Measurements from ENCODE around the gene PSG11.
"Not testable (repeated sequence)": the region's sequence is repeated elsewhere in the genome, so short reads cannot be mapped to it uniquely, and the experiment has no call there.

Gene PSG11

DNA sequence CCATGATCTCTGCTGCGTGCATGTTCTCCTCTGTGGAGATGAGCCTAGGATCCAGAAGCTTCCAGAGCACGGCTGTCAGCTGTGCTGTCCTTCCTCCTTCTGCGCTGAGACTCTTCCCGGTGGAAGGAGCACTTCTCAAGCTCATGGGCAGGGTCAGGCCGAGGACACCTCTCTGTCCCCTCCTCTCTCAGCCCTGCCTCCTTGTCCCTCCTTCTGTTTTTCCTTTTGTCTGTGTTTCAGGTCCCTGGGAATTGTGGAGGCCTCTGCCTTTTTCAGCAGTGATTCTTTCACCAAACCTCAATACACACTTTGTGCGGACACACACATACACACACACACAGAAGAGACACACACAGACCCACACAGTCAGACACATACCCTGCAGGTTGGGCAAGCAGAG, at the start of gene PSG11:
TSS of gene PSG11 (minus strand) at position 101 of the 400 bp plus-strand sequence. CDS start at position 4, 97 bp downstream.
- not testable (repeated sequence) for DNase-seq

DNA sequence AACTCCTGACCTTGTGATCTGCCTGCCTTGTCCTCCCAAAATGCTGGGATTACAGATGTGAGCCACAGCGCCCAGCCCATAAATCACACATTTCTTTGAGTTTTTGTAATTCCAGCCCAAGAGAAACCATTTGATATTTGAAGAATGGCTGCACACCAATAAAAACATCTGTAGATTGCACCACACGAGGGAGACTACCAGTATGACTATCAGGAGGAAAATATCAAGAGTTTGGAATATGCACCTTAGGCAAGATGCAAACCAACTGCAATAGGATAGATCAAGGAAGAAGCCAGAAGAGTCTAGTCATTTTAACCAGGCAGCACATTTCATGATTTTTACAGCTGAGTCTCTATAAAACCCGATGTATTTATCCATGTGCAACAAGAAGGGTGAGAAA, 36.1 kb upstream of the PSG11 start:
- not testable (repeated sequence) for DNase-seq

DNA sequence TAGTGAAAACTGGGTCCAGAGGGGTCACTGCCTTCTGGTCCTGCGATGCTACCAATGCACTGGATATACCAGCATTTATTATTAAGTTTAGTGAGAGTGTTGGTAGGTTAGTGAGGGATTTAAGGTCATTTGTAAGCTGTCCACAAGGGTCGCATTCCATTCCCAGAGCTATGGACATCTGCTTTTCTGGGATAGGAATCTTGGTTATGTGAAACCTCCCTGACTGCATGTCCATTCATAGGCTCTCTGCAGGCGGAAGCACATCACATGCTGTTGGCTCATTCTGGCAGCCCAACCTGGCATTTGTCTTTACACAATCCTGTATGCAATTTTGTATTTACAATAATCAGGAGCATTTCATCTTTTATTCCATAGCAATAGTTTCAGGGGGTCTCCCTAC, 35.1 kb upstream of the PSG11 start:
- not testable (repeated sequence) for DNase-seq

DNA sequence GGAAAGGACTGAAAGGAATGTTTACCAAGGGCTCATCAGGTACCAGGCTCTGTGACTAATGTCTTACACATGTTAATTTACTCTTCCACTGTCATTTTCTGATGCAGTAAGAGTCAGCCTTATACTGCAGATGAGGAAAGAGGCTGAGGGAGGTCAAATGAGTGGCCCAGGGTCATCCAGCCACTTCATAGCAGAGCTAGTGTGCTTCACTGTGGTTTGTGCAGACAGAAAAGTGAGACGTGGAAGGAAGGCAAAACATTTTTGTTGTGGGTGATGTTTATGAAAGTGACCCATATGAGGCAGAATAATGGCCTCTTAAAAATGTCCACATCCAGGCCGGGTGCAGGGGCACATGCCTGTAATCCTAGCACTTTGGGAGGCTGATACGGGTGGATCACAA, 34.0 kb upstream of the PSG11 start:
- not testable (repeated sequence) for DNase-seq

DNA sequence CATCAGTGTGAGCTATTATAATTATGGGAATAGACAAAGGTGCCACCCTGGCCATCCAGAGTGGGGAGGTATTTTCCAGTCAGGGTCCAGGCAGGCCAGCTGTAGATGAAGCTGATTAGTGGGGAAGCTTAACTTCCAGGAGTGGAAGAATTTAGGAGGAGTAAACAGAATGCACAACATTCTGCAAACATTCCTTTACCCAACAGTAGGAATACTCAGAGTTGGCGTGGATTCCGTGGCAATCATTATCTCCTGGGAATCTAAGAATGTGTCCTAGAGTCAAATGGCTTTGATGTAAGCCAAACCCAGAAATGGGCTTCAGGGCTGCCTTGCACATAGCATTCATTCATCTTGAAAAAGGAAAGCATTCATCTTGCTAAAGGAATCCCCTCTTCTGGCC, 33.2 kb upstream of the PSG11 start:
- DNase-seq, result not testable (repeated sequence)

DNA sequence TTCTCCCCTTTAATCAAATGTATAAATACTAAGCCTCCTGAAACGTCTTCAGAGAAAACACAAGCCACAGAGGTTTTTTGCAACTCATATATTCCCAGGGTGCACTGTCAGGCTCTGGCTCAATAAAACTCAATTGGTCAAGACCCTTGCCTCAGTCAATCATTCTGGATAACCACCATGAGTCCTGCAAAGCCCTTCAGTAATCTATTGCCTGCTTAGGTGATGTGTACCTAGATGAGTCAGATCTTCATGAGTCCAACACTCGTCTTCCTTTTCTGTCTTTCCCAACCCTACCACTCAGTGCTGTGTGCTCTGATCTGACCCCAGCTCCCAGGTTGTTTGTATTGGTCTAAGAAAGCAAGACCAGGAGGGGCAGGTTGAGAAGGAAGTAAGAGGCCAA, 32.2 kb upstream of the PSG11 start:
- not testable (repeated sequence) for DNase-seq

DNA sequence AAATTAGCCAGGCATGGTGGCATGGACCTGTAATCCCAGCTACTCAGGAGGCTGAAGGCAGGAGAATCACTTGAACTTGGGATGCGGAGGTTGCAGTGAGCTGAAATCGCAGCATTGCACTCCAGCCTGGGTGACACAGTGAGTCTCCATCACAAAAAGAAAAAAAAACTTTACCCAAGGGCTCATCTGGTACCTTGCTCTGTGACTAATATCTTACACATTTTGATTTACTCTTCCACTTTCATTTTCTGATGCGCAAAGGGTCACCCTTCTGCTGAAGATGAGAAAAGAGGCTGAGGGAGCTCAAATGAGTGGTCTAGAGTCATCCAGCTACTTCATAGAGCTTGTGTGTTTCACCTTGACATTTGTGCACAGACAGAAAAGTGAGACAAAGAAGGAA, 21.7 kb upstream of the PSG11 start:
- DNase-seq, result not testable (repeated sequence)

DNA sequence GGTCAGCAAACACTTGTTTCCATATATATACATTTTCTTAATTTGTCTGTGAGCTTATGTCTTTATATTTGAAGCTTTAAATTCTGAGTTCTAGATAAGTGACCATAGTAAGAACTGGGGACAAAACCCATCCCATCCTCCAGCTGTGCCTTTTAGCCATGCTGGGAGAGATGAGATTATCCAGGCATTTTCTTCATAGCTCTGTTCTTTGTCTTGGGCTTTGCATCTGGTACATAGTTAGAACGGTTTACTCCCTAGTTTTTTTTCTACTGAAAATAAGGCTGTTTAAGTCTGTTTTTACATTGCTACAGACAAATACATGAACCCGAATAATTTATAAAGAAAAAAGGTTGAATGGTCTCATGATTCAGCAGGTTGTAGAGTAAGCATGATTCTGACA, 20.3 kb upstream of the PSG11 start:
- not testable (repeated sequence) for DNase-seq

DNA sequence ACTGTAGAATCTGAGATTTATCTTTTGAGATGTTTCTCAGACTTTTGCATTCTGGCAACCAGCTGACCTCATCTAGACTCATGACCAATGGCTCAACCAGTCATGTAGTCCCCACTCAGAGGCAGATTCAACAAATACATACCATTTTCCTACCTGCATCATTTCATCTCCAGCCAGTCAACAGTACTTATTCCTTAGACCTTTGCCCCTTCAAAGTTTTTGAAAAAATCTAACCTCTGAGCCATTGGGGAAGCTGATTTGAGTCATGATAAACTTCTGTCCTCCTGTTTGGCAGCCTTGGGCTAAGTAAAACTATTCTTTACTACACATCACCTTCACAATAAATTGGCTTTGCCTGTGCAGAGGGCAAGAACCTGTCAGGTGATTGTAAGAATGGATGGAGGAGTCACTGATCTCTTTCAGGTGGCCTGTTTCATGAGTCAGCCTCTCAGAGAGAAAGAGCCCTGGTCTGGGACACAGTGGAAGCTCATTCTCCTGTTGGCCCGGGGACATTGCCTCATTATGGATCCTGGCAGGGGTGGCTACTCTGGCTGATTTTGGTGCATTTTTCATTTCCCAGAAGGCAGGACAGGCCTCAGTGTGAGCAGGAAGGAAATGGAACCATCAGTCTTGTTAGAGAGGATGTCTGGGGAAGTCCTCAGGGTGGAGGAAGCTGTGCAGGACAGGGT, 17.4 kb upstream of the PSG11 start:
- not testable (repeated sequence) for DNase-seq

DNA sequence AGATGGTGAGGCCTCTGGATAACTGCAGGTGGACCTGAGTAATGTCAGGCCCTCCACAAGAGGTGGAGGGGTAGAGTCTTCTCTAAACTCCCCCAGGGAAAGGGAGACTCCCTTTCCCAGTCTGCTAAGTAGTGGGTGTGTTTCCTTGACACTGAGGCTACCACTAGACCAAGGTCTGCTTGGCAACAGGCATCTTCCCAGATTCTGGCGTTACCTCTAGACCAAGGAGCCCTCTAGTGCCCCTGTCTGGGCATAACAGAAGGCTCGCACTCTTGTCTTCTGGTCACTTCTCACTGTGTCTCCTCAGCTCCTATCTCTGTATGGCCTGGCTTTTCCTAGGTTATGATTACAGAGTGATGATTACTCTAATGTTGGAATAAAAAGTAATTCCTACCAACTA, 5.4 kb upstream of the PSG11 start:
- peak; percentile 1 for DNase-seq

DNA sequence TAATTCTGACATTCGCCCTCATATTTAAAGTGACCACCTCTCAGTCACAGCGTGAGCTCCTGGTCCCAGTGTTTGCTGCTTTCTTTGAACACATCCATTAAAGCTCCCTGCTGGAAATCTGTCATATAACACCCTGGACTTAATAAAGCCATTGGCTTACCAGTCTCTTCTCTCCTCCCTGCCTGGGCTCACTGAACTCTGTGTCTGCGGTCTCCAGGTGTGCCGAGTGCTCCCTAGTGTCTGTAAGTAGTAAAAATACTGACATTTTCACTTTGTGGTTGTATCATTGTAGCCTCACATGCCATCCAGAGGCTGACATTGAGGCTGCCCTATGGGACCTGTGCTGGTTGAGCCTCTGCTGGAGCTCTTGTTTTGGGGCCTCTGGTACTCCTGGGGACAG, 2.6 kb upstream of the PSG11 start:
- DNase-seq, result no peak

DNA sequence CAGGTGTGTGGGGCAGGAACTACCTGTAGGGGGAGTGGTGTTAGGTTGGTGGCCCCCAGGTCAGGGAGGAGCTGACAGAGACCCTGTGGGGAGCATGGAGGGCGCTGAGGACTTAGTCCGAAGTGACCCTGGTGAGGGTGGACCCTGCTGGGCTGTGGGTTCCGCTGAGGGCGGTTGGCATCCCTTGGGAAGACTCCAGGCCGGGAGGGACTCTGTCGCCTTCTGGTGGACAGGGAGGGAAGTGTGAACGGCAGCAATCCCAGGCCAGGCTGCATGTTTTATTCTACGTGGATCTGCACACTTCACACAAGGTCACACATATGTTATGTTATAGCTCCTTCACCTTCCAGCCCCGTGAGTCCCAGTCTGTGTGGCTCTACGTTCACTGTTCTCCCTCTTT, 1.7 kb upstream of the PSG11 start:
- not testable (repeated sequence) for DNase-seq

DNA sequence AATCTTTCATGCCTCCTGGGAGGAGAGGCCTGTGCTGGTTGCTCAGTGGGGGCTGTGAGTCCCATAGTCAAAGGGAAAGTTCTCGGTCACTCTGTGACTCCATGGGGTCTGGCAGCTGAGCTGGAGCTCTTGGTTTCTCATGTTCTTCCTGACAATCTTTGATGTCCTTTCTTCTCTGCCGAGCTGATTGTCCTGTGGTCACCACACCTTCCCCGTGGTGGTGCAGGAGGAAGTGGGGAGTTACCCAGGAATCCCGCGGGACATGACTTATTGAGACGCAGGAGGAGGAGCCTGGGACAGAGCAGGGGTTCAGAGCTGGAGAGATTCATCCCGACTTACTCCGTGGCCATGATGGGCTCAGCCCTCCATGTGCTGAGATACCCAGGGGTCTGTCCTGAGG, 792 bp upstream of the PSG11 start:
- DNase-seq, result not testable (repeated sequence)

DNA sequence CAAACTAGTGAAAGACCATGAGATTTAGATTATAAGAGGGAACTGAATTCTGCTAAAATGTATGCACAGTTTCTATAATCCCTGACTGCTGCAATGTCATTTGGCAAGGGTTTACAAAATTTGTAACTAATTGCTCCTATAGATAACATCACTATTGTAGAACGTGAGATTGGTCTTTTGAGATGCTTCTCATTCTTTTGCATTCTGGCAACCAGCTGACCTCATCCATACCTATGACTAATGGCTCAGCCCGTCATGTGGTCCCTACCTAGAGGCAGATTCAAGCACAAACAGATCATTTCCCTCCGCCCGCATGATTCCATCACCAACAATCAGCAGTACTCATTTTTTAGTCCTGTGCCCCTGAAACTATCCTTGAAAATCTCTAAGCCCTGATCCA, 4.2 kb downstream of the PSG11 start:
- peak; percentile 47 for DNase-seq

DNA sequence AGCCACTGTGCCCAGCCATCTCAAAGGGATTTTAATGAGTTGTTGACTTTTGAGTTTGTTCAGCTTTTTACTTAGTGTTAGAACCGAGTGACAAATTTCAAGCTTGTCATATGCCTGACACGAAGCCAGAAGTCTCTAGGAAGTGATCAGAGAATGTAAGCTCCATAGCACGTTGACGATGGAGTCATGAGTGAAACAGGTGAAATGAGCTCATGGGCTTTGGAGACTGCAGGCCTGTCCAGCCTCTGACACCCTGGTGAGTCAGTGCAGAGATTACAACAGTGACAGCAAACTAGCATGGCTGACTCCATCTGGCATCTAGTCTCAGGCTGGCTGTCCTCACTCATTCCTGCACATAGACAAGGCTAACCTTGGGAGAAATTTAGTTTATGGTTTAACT, 4.6 kb downstream of the PSG11 start:
- DNase-seq, result peak; percentile 52

DNA sequence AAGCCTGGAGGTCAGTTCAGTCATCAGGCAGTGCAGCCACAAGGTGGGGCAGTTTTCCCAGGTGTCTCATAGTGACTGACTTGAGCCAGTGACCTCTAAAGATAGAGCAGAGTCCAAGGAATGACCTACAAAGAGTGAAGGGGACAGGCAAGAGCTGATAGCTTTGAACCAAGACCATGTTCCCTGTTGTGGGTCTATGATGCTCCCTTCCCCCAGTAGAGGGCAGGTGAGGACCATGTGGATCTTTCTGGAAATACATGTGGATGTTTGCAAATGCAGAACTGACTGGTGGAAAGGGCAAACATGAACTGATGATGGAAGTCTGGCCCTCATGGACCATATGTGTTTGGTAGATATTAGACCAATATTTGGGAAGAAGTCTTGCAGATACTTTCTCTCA, 6.7 kb downstream of the PSG11 start:
- DNase-seq, result not testable (repeated sequence)

DNA sequence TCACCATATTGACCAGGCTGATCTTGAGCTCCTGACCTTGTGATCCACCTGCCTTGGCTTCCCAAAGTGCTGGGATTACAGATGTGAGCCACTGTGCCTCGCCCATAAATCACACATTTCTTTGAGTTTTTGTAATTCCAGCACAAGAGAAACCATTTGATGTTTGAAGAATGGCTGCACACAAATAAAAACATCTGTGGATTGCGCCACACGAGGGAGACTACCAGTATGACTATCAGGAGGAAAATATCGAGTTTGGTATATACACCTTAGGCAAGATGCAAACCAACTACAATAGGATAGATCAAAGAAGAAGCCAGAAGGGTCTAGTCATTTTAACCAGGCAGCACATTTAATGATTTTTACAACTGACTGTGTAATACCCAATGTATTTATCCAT, 20.4 kb downstream of the PSG11 start:
- not testable (repeated sequence) for DNase-seq

DNA sequence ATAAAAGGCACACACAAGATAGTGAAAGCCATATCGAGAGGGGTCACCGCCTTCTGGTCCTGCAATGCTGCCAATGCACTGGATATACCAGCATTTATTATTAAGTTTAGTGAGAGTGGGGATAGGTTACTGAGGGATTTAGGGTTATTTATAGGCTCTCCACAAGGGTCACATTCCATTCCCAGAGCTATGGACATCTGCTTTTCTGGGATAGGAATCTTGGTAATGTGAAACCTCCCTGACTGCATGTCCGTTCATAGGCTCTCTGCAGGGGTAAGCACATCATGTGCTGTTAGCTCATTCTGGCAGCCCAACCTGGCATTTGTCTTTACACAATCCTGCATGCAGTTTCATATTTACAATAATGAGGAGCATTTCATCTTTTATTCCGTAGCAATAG, 21.4 kb downstream of the PSG11 start:
- not testable (repeated sequence) for DNase-seq

DNA sequence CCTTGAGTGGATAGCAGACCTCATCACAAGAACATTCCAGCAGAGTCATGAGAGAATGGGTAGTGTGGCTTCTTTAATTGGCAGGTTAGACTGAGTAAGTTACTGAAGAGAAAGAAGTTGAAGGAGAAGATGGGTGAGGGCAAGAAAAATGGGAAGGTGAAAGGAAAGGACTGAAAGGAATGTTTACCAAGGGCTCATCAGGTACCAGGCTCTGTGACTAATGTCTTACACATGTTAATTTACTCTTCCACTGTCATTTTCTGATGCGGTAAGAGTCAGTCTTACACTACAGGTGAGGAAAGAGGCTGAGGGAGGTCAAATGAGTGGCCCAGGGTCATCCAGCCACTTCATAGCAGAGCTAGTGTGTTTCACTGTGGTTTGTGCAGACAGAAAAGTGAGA, 22.6 kb downstream of the PSG11 start:
- DNase-seq, result not testable (repeated sequence)

DNA sequence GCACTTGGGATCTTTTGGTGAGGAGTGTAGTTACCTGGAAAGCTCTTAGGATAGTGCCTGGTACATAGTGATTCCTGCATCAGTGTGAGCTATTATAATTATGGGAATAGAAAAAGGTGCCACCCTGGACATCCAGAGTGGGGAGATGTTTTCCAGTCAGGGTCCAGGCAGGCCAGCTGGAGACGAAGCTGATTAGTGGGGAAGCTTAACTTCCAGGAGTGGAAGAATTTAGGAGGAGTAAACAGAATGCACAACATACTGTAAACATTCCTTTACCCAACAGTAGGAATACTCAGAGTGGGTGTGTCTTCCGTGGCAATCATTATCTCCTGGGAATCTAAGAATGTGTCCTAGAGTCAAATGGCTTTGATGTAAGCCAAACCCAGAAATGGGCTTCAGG, 23.3 kb downstream of the PSG11 start:
- DNase-seq, result not testable (repeated sequence)

DNA sequence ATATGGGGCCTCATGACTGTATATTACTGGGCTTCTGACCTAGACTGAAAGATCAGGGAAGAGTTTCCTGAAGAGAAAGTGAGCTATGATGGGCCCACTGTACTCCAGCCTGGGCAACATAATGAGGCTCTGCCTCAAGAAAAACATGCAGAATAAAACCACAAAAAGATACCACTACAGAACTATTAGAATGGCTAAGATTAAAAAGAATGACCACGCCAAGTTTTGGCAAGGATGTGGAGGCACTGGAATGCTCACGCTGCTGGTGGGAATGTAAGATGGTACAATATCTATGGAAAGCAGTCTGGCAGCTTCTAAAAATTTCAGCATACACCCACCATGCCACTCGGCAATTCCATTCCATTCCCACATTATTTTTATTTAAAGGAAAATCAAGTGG, 30.1 kb downstream of the PSG11 start:
- not testable (repeated sequence) for DNase-seq

DNA sequence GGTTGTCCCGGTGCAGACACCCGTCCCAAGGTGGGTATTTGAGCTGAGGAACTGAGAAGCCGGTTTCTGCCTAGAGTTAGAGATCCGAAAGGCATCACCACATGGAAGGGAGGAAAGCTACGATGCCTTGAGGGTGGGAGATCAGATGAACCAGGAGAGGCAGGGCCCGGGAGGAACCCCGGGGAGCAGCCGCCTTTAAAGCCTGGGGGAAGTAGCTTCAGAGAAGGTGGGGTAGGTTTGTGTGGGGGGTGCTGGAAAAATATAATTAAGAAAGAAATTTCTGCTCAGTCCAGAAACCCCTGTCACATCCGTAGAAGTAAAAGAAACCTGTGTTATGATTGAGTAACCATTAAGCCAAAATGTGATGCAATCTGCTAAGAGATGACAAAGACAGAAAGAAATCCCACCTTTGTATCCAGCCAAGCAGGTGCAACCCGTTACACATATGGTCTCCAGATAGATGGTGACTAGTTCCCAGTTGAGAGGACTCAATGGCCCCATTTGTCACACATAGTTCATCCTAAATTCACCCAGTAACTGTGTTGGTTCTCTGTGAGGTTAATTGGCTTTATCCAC, 34.2 kb downstream of the PSG11 start:
- DNase-seq, result not testable (repeated sequence)

DNA sequence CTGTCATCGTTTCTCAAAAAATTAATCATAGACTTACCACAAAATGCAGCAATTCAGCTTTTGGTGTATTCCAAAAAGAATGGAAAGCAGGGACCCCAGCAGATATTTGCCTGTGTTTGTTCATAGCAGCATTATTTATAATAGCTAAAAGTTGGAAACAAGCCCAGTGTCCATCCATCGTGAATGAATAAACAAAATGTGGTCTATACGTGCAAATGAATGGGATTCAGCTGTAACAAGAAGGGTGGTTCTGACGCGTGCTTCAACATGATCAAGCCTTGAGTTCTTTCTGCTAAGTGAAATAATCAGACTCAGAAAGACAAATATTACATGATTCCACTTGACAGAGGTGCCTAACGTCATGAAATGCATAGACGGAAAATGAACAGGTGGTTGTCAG, 36.4 kb downstream of the PSG11 start:
- no peak for DNase-seq

DNA sequence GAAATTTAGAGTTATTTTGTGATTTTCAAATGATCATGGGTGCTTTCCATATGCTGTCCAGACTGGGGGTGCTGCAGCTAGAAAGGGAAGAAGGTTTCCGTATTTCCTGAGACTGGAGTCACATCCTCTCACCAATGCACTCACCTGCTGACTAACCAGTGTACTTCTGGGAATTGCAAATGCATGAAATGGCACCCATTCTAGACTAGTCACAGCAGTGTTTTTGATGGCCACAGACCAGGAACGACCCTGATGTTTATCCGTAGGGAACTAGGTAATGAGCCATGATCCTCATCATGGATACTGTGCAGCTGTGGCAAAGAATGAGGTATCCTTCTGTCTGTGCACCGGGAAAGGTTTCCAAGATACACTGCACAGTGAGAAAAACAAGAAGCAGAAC, 37.1 kb downstream of the PSG11 start:
- not testable (repeated sequence) for DNase-seq

DNA sequence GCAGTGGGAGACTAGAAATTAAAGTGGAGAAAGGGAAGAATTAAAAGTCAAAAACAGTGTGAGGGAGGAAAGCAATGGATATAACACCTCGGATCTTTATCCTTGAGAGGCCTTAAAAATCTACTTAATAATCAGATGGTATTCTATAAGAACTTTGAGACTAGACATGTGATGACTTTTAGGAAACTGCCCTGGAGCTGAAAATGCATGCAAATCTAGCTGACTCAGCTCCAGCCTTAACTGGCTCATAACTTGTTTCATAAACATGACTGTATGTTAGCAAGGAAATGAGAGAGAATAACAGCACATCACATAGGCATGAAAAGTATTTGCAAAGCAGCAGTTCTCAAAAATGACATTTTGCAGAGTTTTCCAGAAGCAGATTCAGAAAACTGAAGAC, 38.1 kb downstream of the PSG11 start:
- not testable (repeated sequence) for DNase-seq
